Measurements from ENCODE around the gene CAMK2B.

DNA sequence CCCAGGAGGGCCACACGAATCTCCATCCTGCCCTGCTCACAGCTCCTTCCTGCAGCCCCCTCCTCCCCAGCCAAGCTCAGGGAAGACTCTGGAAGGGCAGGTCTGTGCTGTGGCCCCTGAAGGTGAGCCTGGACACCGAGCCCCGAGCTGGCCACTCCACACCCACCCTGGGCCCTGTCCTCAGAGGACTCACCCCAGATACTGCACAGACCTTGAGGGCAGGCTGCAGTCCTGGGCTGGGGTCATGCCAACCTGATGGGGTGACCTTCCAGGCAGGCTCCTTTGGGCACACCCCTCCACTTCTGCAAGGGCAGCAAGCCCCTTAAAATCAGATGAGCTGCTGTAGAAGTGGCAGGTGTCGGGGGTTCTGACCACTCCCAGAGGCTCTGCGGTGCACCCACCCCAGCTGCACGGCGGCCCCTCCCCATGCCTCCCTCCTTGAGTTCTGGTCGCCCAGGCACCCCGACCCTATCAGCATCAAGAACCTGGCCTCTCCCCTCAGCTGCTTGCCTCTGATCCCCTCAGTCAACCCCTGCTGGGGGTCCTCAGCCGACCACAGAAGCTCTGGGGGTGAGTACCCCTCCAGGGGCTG lies 100.3 kb downstream of the CAMK2B start:
- TF ChIP-seq, protein P1, sequence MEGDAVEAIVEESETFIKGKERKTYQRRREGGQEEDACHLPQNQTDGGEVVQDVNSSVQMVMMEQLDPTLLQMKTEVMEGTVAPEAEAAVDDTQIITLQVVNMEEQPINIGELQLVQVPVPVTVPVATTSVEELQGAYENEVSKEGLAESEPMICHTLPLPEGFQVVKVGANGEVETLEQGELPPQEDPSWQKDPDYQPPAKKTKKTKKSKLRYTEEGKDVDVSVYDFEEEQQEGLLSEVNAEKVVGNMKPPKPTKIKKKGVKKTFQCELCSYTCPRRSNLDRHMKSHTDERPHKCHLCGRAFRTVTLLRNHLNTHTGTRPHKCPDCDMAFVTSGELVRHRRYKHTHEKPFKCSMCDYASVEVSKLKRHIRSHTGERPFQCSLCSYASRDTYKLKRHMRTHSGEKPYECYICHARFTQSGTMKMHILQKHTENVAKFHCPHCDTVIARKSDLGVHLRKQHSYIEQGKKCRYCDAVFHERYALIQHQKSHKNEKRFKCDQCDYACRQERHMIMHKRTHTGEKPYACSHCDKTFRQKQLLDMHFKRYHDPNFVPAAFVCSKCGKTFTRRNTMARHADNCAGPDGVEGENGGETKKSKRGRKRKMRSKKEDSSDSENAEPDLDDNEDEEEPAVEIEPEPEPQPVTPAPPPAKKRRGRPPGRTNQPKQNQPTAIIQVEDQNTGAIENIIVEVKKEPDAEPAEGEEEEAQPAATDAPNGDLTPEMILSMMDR (IDR thresholded peaks at IDR 0.05 in 4 of 5, conservative IDR thresholded peaks at IDR 0.05 in 1 of 5): no peak
- no peak for TF ChIP-seq POLR2A (IDR thresholded peaks at IDR 0.05)

All from gastrocnemius medialis (tissue), 4 donors.